Iris pigment epithelial cell (primary cell): ENCODE data around the gene PPIL3.

Experiments used
- DNase-seq: peaks from one replicate; pipeline ENCODE4 v3.0.0-alpha.2; 2011; ENCODE audit warnings: low read depth

Gene PPIL3

GRCh38 chr2:200860092-200860795, 28.6 kb downstream of the PPIL3 start:
- peak; percentile 39 for DNase-seq

- no peak for DNase-seq
These were observed 32.1 kb downstream of the PPIL3 start for GRCh38 chr2:200856806-200857205.

GRCh38 chr2:200852605-200853004, 36.3 kb downstream of the PPIL3 start:
- DNase-seq, result no peak

- DNase-seq, result no peak
These were observed 37.3 kb downstream of the PPIL3 start for GRCh38 chr2:200851398-200852248.

- DNase-seq, result no peak
These were observed 38.2 kb downstream of the PPIL3 start for GRCh38 chr2:200850512-200851256.

- DNase-seq, result no peak
These were observed 40.9 kb downstream of the PPIL3 start for GRCh38 chr2:200847939-200848338.

- no peak for DNase-seq
These were observed 41.6 kb downstream of the PPIL3 start for GRCh38 chr2:200847269-200847668.

- DNase-seq, result no peak
These were observed 43.1 kb downstream of the PPIL3 start for GRCh38 chr2:200845669-200846325.

GRCh38 chr2:200845194-200845593, 43.7 kb downstream of the PPIL3 start:
- DNase-seq, result no peak

GRCh38 chr2:200843993-200844948, 44.6 kb downstream of the PPIL3 start:
- no peak for DNase-seq

GRCh38 chr2:200839513-200839912, 49.4 kb downstream of the PPIL3 start:
- no peak for DNase-seq

GRCh38 chr2:200834701-200835100, 54.2 kb downstream of the PPIL3 start:
- DNase-seq, result no peak

- no peak for DNase-seq
These were observed 59.6 kb downstream of the PPIL3 start for GRCh38 chr2:200829258-200829655.

GRCh38 chr2:200828572-200829257, 60.2 kb downstream of the PPIL3 start:
- no peak for DNase-seq

GRCh38 chr2:200828104-200828503, 60.8 kb downstream of the PPIL3 start:
- no peak for DNase-seq

- DNase-seq, result no peak
These were observed 67.1 kb downstream of the PPIL3 start for GRCh38 chr2:200821686-200822245.
